HCT116 (cell line): ENCODE data around the gene OR5AS1.
"Not testable (repeated sequence)": the region's sequence is repeated elsewhere in the genome, so short reads cannot be mapped to it uniquely, and the experiment has no call there.

Experiments
- CEBPB ChIP-seq: IDR thresholded peaks from 2 replicates; pipeline ENCODE4 v1.6.1; 2012; ENCODE audit warnings: low read depth
- ELF1 ChIP-seq: IDR thresholded peaks from 2 replicates; pipeline ENCODE4 v1.6.1; 2012; ENCODE audit warnings: low read depth, borderline replicate concordance
- EZH2phosphoT487 ChIP-seq: fragments of 200-600 bp; IDR thresholded peaks from 2 replicates; pipeline ENCODE4 v1.6.1; 2018; ENCODE audit warnings: antibody characterized with exemption, borderline replicate concordance
- JUND ChIP-seq: IDR thresholded peaks from 2 replicates; pipeline ENCODE4 v1.6.1; 2012
- POLR2A ChIP-seq: IDR thresholded peaks from 2 replicates; pipeline ENCODE4 v1.7.0; 2011; ENCODE audit warnings: borderline replicate concordance; ENCODE audit not compliant: insufficient read depth, insufficient read length; ENCODE audit errors: extremely low read depth
- POLR2AphosphoS5 ChIP-seq: IDR thresholded peaks from 2 replicates; pipeline ENCODE4 v1.6.1; 2011; ENCODE audit warnings: mild to moderate bottlenecking, low read depth, low read length, moderate library complexity
- RAD21 ChIP-seq: IDR thresholded peaks from 2 replicates; pipeline ENCODE4 v1.6.1; 2012; ENCODE audit warnings: low read depth, mild to moderate bottlenecking
- SRF ChIP-seq: IDR thresholded peaks from 2 replicates; pipeline ENCODE4 v1.6.1; 2012; ENCODE audit warnings: low read depth
- YY1 ChIP-seq: IDR thresholded peaks from 2 replicates; pipeline ENCODE4 v1.6.1; 2011; ENCODE audit warnings: low read length, low read depth, moderate library complexity, mild to moderate bottlenecking; ENCODE audit not compliant: insufficient replicate concordance; ENCODE audit errors: extremely low read depth
- TF ChIP-seq, protein P1 (sequence below), 3 experiments: fragments of 200-600 bp in 1 of 3; sonication (generic) in 1 of 3; IDR thresholded peaks in 2 of 3; conservative IDR thresholded peaks in 1 of 3; 2 replicates each; pipeline ENCODE4 v1.5.1; 2012 to 2017; ENCODE audit warnings: low read depth in 2 of 3, low read length in 2 of 3, antibody characterized with exemption in 1 of 3, borderline replicate concordance in 1 of 3, control low read depth in 1 of 3, mild to moderate bottlenecking in 1 of 3, mixed read lengths in 1 of 3, mixed run types in 1 of 3, moderate library complexity in 1 of 3; ENCODE audit not compliant: insufficient read depth in 1 of 3

DNA sequence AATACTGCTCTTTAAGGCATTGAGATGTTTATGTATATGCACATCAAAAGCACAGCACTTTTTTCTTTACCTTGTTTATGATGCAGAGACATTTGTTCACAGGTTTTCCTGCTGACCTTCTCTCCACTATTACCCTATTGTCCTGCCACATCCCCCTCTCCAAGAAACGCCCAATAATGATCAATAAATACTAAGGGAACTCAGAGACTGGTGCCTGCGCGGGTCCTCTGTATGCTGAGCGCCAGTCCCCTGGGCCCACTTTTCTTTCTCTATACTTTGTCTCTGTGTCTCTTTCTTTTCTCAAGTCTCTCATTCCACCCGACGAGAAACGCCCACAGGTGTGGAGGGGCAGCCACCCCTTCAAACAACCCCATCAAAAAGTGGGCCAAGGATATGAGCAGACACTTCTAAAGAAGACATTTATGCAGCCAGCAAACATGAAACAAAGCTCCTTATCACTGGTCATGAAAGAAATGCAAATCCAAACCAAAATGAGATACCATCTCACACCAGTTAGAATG, 30.9 kb downstream of the OR5AS1 start:
- not testable (repeated sequence) for TF ChIP-seq POLR2A, YY1, EZH2phosphoT487, RAD21, JUND, ELF1, SRF, POLR2AphosphoS5, CEBPB
- TF ChIP-seq, protein P1, sequence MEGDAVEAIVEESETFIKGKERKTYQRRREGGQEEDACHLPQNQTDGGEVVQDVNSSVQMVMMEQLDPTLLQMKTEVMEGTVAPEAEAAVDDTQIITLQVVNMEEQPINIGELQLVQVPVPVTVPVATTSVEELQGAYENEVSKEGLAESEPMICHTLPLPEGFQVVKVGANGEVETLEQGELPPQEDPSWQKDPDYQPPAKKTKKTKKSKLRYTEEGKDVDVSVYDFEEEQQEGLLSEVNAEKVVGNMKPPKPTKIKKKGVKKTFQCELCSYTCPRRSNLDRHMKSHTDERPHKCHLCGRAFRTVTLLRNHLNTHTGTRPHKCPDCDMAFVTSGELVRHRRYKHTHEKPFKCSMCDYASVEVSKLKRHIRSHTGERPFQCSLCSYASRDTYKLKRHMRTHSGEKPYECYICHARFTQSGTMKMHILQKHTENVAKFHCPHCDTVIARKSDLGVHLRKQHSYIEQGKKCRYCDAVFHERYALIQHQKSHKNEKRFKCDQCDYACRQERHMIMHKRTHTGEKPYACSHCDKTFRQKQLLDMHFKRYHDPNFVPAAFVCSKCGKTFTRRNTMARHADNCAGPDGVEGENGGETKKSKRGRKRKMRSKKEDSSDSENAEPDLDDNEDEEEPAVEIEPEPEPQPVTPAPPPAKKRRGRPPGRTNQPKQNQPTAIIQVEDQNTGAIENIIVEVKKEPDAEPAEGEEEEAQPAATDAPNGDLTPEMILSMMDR (IDR thresholded peaks at IDR 0.05 in 2 of 3, conservative IDR thresholded peaks at IDR 0.05 in 1 of 3; ENCODE audit: borderline replicate concordance in 1 of 3, insufficient read depth in 1 of 3, low read depth in 2 of 3, low read length in 2 of 3): not testable (repeated sequence)
